ENCODE measurements around the gene TFF3.

Gene TFF3, protein sequence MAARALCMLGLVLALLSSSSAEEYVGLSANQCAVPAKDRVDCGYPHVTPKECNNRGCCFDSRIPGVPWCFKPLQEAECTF

DNA sequence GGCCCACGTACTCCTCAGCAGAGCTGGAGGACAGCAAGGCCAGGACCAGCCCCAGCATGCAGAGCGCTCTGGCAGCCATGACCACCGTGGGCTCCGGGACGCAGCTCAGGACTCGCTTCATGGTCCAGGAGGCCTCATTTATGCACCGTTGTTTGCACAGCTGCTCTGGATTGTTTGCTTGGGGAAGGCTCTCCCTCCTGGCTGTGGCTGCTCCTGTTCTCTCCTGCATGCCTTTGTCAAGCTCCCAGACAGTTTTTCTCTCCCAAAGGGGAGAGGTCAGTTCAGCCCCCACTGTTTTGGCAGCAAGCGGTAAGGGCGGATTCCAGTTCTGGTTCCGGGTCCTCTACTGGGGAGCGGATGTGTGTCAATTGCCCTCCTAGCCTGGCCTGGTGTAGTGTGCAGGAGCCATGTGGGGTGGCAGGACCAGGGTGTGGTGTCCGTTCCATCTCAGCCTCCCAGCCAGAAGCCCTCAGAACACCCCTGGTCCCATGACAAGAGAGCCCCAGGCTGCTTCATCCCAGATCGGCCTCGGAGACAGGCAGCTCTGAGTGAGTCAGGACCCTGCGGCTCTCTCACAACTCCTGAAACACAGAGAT, at the start of gene TFF3:
TSS of gene TFF3 (minus strand) at position 114 of the 596 bp plus-strand sequence. CDS start at position 79, 35 bp downstream.
- DNase-seq (ENCODE audit: insufficient read length, low spot score) (no peak), FAIRE-seq (no peak)

DNA sequence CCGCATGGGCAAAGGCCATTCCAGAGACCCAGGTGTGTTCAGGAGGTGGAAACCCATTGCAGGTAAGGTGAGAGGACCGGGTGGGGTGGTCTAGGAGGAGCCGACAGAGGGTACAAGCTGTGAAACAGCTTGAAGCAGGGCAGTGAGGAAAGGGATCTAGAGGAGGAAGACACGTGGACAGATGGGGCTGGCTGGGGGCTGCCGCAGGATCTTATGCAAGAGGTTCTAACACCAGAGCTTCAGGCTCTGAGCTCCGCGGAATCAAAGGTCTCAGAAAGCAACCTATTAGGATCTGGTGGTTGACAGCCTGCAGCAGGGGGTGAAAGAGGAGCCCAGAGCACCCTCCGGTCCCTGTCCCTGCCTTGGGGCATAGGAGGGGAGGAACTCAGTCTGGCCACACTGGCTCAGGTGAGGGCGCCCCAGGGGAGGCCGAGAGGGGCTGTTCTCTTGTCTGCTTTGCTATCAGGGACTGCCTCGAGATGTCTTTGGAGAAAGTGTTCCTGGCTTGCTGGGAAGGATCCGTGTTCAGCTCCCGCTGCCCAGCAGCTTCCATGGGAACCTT, 49.2 kb upstream of the TFF3 start:
- no peak for DNase-seq (ENCODE audit: insufficient read length, low spot score)
- FAIRE-seq: no peak

DNA sequence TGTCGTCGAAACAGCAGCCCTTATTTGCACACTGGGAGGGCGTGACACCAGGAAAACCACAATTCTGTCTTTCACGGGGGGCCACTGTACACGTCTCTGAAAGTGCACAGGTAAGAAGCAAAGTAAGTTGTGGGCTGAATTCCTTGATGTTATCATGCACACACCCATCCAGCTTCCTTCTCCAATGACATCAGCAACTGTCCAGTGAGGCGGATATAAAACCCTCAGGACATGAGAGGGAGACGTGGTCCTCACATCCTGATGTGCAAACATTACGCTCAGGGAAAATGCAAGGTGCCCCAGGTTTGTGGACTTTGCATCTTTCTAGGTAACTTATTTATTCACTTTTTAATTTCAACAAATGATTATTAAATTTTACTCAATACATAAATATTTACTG, 48.1 kb upstream of the TFF3 start:
- no peak for FAIRE-seq
- DNase-seq (ENCODE audit: insufficient read length, low spot score): no peak

DNA sequence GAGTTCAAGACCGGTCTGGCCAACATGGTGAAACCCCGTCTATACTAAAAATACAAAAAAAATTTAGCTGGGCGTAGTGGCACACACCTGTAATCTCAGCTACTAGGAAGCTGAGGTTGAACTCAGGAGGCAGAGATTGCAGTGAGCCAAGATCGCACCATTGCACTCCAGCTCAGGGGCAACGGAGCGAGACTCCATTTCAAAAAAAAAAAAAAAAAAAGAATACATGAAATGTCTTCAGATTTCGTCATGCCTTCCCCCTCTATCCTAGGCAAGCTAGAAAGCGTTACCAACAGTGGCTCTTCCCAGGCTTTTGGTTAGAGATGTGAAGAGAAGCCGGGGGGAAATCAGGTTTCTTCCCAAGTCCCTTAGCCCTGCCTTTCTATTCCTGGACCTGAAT, 47.5 kb upstream of the TFF3 start:
- DNase-seq (ENCODE audit: insufficient read length, low spot score): no peak
- no peak for FAIRE-seq

DNA sequence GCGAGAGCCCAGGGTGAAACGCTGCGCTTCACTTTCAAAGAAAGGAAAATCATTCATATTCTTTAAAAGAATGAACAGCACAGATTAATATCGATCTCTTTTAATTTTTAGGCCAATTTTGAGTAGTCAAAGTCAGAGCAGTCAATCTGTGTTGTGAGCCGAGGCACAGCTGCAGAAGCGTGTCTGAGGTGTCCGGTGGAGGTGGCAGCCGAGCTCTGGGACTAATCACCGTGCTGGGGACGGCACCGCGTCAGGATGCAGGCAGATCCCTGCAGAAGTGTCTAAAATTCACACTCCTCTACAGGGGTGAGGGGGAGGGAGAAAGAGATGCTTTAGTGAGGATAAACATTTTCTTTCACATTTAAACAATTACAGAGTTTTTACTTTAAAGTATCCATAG, 47.0 kb upstream of the TFF3 start:
- DNase-seq (ENCODE audit: insufficient read length, low spot score): no peak
- no peak for FAIRE-seq

DNA sequence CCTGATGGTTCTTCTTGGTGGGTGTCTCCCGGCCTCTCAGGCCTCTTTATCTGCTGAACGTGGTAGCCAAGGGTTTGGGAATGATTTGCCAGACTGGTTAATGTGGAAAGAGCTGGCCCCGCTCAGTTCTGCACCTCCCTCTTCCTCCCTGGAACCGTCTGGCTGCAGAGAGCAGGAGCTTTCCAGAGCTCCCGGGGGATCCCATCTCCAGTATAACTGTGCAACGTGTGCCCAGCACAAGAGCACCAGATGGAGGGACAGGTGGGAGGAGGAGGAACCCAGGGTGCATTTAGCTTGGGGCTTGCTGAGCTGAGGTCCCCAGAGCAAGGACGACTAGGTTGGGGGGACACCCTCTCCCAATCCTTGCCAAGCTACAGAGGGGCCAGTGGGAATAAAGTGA, 46.1 kb upstream of the TFF3 start:
- DNase-seq (ENCODE audit: insufficient read length, low spot score): no peak
- FAIRE-seq: no peak

DNA sequence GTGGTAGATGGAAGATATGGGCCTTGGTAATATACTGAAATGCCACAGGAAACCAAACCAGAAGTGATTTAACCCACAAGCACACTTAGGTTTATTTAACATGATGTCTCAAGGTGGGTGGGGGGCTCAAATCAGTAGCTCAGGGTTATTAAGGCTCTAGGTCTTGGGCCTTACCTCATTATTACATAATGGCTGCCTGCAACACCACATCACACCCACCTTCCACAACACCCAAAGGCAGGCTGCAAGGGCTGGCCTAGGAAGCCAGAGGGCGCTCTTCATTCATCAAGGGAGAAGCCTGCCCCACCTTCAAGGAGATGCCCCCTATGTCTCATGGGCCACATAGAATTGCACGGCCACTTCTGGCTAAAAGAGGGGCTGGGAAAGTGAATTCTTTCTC, 45.1 kb upstream of the TFF3 start:
- DNase-seq (ENCODE audit: insufficient read length, low spot score) (no peak), FAIRE-seq (no peak)

DNA sequence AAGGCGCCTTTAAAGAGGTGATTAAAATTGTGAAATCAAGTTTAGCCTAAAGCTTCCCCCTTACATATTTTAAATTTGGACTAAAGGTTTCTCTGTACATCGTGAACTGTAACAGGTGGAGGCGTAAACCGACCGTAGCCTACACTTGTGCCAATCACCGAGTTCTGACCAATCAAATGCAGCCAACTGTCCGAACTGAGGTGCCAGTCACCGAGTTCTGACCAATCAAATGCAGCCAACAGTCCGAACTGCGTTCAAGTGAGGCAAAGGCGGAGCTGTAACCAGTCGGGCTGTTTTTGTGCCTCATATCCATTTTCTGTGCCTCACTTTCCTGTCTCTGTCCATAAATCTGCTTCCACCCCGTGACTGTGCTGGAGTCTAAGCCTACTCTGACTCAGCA, 43.7 kb upstream of the TFF3 start:
- DNase-seq (ENCODE audit: insufficient read length, low spot score) (no peak), FAIRE-seq (no peak)

DNA sequence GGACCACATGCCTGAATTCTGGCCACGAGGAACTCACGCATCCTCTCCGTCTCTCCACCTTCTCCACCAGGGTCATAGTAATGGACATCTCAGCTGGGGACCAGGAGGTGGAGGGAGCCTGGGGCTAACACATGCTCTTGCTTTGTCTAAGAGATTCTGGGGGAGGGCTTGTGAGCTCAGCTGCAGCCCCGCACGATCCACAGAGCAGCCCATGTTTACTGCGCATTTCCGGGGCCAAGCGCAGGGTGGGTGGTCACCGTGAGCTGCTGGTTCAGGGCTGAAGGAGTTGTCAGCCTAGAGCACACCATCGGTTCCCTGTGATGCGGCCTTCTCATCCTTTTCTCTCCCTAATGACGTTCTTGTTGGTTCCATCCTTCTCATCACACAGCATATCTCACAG, 43.1 kb upstream of the TFF3 start:
- no peak for FAIRE-seq
- no peak for DNase-seq (ENCODE audit: insufficient read length, low spot score)

DNA sequence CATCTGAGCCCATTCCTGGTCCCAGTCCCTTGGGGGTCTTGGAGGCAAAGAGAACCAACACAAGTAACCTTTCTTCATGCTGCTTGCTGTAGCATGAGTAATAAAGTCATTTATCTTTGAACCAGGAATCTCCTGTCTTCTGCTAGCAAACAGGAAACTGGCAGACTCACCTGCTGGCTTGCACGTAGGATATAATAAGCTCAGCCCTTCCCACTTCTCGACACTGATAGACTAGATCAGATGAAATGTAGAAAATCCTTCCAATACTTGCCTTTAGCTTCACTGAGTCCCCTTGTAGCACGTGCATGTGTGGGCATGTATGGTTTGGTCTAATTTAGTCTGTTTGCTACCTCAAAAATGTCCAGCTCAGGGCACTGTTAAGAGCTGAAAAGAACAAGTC, 42.1 kb upstream of the TFF3 start:
- no peak for FAIRE-seq
- DNase-seq (ENCODE audit: insufficient read length, low spot score): no peak

DNA sequence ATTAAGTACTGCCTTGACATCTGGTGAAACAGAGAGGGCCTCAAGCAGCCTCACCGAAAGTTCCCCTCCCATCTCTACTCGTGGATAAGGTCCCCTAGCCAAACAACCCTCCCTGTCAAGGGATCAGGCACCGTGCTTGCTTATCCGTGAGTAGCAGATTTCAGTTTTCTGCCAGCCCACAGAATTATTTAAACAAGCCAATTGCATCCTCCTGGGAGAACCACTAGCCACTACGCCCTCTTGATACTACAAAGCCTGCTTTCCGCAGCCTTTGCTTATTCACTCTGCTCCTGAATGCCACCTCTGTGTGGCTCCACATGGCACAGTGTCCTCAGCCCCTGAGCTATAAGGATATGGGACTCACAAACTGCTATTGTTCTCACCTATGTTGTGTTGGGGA, 41.4 kb upstream of the TFF3 start:
- no peak for FAIRE-seq
- no peak for DNase-seq (ENCODE audit: insufficient read length, low spot score)

DNA sequence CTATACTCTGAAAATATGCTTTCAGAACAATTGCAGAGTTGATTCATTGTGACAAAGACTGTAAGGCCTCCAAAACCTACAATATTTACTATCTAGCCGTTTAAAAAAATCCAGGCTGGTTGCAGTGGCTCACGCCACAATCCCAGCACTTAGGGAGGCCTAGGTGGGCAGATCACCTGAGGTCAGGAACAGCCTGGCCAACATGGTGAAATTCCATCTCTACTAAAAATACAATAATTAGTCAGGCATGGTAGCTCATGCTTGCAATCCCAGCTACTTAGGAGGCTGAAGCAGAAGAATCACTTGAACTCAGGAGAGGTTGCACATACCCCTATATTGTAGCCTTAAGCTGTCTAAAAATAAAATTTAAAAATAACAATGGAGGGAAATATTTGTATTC, 40.8 kb upstream of the TFF3 start:
- DNase-seq (ENCODE audit: insufficient read length, low spot score): no peak
- FAIRE-seq: no peak

DNA sequence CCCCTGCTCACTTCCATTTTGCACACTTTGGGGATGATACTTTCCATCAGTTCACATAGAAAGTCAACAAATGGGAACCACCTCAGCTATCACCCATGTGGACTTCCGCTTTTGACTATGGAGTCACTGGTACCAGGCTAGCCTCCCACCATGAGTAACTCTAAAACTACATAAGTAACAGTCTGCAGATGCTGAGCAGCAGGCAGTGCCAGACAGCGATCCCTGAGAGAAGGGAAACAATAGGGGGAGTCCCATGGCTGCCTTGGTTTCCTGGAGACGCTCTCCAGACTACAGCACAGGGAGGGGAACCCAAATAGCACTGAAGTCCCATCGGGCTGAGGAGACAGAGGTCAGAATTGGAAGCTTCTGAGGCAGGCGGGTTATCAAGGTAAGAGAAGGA, 38.4 kb upstream of the TFF3 start:
- DNase-seq (ENCODE audit: insufficient read length, low spot score): no peak
- FAIRE-seq: no peak

DNA sequence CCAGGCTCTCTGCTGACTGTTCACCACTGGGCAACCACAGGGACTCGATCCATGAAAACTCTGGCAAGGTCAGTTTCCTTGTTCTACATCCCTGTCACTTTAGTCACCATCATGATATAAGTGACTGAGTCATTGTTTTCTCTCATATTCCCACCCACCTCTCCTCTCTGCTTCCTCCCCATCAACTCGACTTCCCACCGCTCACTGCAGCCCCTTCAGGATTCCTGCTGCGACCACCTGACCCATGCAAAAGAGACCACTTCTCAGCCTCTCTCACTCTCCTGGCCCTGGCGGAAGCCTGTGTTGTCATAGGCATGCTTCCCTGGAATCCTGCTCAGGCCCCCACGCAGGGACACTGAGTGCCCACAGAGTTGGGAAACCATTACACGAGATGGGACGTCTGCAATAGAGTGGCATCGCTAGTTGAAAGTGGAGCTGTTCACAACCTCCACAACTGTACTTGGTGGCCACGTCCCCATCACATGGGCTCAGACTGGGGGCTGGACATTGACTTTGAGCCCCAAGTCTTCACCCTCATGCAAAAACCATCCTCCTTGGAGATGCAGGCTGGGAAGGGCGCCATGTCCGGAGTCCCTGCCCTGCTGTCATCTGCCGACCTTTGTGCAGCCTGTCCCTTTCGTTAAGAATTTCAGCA, 37.4 kb upstream of the TFF3 start:
- no peak for DNase-seq (ENCODE audit: insufficient read length, low spot score)
- no peak for FAIRE-seq

DNA sequence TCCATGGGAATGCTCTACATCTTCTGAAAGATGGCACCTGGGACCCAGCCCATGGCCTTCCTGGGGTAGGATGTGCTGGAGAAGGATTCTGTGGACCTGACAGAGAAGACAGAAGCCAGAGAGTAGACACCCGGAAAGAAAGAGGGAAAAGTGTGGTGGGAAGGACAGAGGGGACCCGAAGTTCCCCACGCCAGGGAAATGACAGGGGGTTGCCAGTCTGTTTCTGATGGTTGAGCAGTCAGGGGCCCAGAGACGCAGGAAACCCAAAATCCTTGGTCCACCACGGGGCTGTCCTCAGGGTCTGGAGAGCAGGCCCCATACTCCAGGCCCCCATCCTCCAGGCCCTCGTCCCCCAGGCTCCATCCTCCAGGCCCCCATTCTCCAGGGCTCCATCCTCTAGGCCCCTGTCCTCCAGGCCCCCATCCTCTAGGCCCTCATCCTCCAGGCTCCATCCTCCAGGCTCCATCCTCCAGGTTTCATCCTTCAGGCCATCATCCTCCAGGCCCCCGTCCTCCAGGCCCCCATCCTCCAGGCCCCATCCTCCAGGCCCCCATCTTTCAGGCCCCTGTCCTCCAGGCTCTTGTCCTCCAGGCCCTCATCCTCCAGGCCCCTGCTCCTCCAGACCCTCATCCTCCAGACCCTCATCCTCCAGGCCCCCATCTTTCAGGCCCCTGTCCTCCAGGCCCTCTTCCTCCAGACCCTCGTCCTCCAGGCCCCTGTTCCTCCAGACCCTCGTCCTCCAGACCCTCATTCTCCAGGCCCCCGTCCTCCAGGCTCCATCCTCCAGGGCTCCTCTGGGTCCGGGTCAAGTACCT, 36.6 kb upstream of the TFF3 start:
- DNase-seq (ENCODE audit: insufficient read length, low spot score) (no peak), FAIRE-seq (no peak)

DNA sequence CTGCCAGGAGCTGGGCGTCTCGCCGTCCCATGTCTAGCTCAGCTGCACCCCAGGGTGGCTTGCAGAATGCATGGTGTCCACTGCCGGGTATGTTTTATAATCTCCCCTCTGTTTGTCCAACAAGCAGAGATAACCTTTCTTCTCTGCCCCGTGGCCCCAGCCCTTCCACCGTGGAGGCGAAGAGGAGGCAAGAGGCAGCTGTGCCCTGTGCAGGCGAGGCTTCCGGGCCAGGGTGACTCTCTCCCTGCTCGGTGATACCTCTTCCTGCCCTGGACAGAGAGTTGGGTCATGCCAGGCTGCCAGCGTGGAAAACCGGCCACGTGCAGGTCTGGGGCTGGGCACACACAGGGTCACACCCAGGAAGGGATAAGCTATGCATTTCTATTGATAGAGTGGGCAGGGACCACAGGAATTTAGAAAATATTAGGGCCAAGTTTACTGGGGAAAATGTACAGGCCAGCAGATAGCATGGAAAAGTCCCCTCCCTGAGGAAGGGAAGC, 35.8 kb upstream of the TFF3 start, which contains the start of gene TFF2:
TSS of gene TFF2 (minus strand) at position 68 of the 500 bp plus-strand sequence. CDS start at position 31, 37 bp downstream.
- no peak for FAIRE-seq

DNA sequence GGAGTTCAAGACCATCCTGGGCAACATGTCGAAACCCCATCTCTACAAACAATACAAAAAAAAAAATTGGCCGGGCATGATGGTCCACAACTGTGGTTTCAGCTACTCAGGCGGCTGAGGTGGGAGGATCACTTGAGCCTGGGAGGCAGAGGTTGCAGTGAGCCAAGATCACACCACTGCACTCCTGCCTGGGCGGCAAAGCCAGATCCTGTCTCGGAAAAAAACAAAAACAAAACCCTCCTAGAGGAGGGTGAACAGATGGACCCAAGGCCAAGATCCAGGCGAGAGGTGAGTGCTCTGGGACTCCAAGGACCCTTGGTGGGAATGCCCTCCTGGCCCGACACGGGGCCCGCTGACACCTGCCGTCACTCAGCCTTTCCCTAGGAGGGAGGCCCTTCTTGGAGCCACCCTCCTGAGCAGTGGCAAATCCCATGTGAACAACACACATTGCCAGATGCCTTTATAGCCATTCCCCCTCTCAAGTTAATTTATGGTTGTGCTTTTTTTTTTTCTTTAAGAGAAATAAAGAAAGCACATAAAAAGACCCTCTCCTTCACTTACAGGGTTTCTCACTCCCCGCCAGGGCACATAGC, 35.2 kb upstream of the TFF3 start:
- no peak for DNase-seq (ENCODE audit: insufficient read length, low spot score)
- FAIRE-seq: no peak

More for the DNA sequence above, 35.8 kb upstream of the TFF3 start, which contains the start of gene TFF2:
- DNase-seq (ENCODE audit: insufficient read length, low spot score): no peak

DNA sequence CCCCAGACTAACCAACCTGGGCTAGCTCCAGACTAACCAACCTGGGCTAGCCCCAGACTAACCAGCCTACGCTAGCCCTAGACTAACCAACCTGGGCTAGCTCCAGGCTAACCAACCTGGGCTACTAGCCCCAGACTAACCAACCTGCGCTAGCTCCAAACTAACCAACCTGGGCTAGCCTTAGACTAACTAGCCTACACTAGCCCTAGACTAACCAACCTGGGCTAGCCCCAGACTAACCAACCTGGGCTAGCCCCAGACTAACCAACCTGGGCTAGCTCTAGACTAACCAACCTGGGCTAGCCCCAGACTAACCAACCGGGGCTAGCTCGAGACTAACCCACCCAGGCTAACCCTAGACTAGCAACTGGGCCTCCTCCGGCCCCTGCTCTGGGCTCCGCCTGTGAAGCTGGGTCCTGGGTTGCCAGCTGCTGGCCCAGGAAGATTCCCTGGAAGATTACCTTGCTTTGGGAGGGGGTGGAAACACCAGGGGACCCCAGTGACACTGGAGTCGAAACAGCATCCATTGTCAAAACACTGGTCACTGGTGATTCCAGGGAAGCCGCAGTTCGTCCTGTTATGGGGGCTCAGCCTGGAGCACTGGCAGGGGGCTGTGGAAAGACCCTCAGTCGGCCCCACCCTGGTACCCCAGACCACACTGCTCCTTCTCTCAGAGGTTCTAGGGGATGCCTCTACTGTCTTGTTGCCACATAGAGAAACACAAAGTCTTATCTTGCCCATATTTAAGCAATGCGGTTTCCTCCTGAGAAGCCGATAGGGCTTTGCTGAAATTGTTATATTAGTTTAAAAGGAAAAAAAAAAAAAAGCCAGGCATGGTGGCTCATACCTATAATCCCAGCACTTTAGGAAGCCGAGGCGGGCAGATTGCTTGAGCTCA, 34.5 kb upstream of the TFF3 start:
- no peak for DNase-seq (ENCODE audit: insufficient read length, low spot score)
- no peak for FAIRE-seq

DNA sequence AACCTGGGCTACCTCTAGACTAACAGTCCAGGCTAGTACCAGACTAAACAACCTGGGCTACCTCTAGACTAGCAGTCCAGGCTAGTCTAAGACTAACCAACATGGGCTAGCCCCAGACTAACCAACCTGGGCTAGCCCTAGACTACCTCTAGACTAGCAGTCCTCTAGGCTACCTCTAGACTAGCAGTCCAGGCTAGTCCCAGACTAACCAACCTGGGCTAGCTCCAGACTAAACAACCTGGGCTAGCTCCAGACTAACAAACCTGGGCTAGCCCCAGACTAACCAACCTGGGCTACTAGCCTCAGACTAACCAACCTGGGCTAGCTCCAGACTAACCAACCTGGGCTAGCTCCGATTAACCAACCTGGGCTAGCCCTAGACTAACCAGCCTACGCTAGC, 33.6 kb upstream of the TFF3 start:
- FAIRE-seq: no peak
- no peak for DNase-seq (ENCODE audit: insufficient read length, low spot score)

Measured in GM19239 (cell line).